ENCODE results near the gene CHCHD1.

The CHCHD1 gene

DNA sequence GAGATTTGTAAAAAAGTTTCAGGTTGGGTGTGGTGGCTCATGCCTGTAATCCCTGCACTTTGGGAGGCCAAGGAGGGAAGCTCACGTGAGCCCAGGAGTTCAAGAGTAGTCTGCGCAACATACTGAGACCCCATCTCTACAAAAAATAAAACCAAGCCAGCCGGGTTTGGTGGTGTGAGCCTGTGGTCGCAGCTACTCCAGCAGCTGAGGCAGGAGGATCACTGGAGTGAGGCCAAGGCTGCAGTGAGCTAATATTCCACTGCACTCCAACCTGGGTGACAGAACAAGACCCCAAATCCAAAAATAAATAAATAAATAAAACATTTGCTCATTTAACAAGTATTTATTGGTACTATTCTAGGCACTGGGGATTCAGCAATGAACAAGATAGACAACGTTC lies 1.5 kb upstream of the CHCHD1 start:
- Histone ChIP-seq H3K18ac (ENCODE audit: low read length) (no peak overlapping the region), H3K9ac (ENCODE audit: low read depth, low read length, poor library complexity) (no peak overlapping the region), H3K4me2 (ENCODE audit: insufficient read depth, low read length, poor library complexity, severe bottlenecking) (no peak overlapping the region), H3K9me3 (replicated peaks in 1 of 2; ENCODE audit: control insufficient read depth in 2 of 2, insufficient read depth in 1 of 2, low read depth in 1 of 2, low read length in 2 of 2) (no peaks in the 10 kb centered on the region), H3K27ac (replicated peaks; ENCODE audit: low read length) (no peak overlapping the region), H2BK120ac (ENCODE audit: low read depth, low read length) (no peak overlapping the region), H3K23ac (ENCODE audit: low read depth, low read length, poor library complexity) (no peak overlapping the region), H3K14ac (ENCODE audit: low read length) (no peak overlapping the region), H2BK15ac (ENCODE audit: low read length) (no peak overlapping the region), H3K4me3 (ENCODE audit: low read length in 2 of 2) (peak overlapping the region in 1 of 2 donors; percentile 82), H3K4me1 (ENCODE audit: control insufficient read depth in 2 of 2, insufficient read depth in 1 of 2, low read depth in 1 of 2, low read length in 2 of 2) (peaks cover 4 to 15% of the 10 kb centered on the region in 2 donors), H2AK5ac (ENCODE audit: low read depth, low read length) (no peak overlapping the region), H4K8ac (ENCODE audit: low read depth, low read length) (no peak overlapping the region), H2AFZ (ENCODE audit: low read length) (no peak overlapping the region), H2BK12ac (ENCODE audit: low read length) (no peak overlapping the region), H3K27me3 (ENCODE audit: control insufficient read depth in 3 of 3, insufficient read depth in 3 of 3, low read depth in 1 of 3, low read length in 3 of 3) (no peaks in the 10 kb centered on the region), H3K4ac (ENCODE audit: low read length) (no peak overlapping the region), H2BK5ac (ENCODE audit: low read length) (no peak overlapping the region), H3K36me3 (replicated peaks in 1 of 2; ENCODE audit: control insufficient read depth in 2 of 2, insufficient read depth in 2 of 2, low read length in 2 of 2) (peaks cover 3 to 61% of the 10 kb centered on the region in 2 donors), H3K79me1 (ENCODE audit: low read depth, low read length) (peaks cover 7% of the 10 kb centered on the region), H4K91ac (ENCODE audit: low read depth, low read length, poor library complexity) (no peak overlapping the region)
- DNase-seq (ENCODE audit: low spot score) = no peak
- WGBS, 2 donors (ENCODE audit: extremely low coverage in 2 of 2, insufficient read length in 2 of 2, insufficient replicate concordance in 1 of 2) = no CpG with 5 or more reads among the region's 5 CpGs

DNA sequence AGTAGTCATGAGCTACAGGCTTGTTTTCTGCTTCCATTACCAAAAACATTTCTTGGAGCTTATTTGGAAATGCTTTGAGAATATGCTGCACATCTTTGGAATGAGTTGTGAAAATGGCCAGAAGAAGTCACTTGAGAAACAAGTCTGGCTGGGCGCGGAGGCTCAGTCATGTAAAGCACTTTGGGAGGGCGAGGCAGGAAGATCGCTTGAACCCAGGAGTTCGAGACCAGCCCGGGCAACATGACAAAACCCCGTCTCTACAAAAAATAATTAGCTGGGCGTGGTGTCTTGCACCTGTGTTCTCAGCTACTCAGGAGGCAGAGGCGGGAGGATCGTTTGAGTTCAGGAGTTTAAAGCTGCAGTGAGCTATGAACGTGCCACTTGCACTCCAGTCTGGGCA lies 882 bp upstream of the CHCHD1 start:
- no peak overlapping the region for H2BK12ac ChIP-seq (ENCODE audit: low read length)
- H3K4ac ChIP-seq (ENCODE audit: low read length) = no peak overlapping the region
- no peaks in the 10 kb centered on the region for H3K9me3 ChIP-seq (replicated peaks in 1 of 2; ENCODE audit: control insufficient read depth in 2 of 2, insufficient read depth in 1 of 2, low read depth in 1 of 2, low read length in 2 of 2)
- no peak overlapping the region for H3K9ac ChIP-seq (ENCODE audit: low read depth, low read length, poor library complexity)
- no peaks in the 10 kb centered on the region for H3K27me3 ChIP-seq (ENCODE audit: control insufficient read depth in 3 of 3, insufficient read depth in 3 of 3, low read depth in 1 of 3, low read length in 3 of 3)
- no peak overlapping the region for H2BK5ac ChIP-seq (ENCODE audit: low read length)
- H3K4me1 ChIP-seq (ENCODE audit: control insufficient read depth in 2 of 2, insufficient read depth in 1 of 2, low read depth in 1 of 2, low read length in 2 of 2) = peaks cover 4 to 12% of the 10 kb centered on the region in 2 donors
- H2AK5ac ChIP-seq (ENCODE audit: low read depth, low read length) = no peak overlapping the region
- H3K79me1 ChIP-seq (ENCODE audit: low read depth, low read length) = peaks cover 7% of the 10 kb centered on the region
- H3K4me2 ChIP-seq (ENCODE audit: insufficient read depth, low read length, poor library complexity, severe bottlenecking) = peak overlapping the region; percentile 78
- peak overlapping the region; percentile 71 to 82 for H3K4me3 ChIP-seq (ENCODE audit: low read length in 2 of 2)
- H3K18ac ChIP-seq (ENCODE audit: low read length) = no peak overlapping the region
- no peak for DNase-seq (ENCODE audit: low spot score)
- H4K91ac ChIP-seq (ENCODE audit: low read depth, low read length, poor library complexity) = no peak overlapping the region
- no peak overlapping the region for H3K14ac ChIP-seq (ENCODE audit: low read length)
- H2AFZ ChIP-seq (ENCODE audit: low read length) = peak overlapping the region; percentile 93
- no peak overlapping the region for H3K23ac ChIP-seq (ENCODE audit: low read depth, low read length, poor library complexity)
- no peak overlapping the region for H2BK15ac ChIP-seq (ENCODE audit: low read length)
- peaks cover 1 to 54% of the 10 kb centered on the region in 2 donors for H3K36me3 ChIP-seq (replicated peaks in 1 of 2; ENCODE audit: control insufficient read depth in 2 of 2, insufficient read depth in 2 of 2, low read length in 2 of 2)
- no peak overlapping the region for H4K8ac ChIP-seq (ENCODE audit: low read depth, low read length)
- no peak overlapping the region for H3K27ac ChIP-seq (replicated peaks; ENCODE audit: low read length)
- H2BK120ac ChIP-seq (ENCODE audit: low read depth, low read length) = no peak overlapping the region
- no CpG with 5 or more reads among the region's 11 CpGs for WGBS, 2 donors (ENCODE audit: extremely low coverage in 2 of 2, insufficient read length in 2 of 2, insufficient replicate concordance in 1 of 2)

DNA sequence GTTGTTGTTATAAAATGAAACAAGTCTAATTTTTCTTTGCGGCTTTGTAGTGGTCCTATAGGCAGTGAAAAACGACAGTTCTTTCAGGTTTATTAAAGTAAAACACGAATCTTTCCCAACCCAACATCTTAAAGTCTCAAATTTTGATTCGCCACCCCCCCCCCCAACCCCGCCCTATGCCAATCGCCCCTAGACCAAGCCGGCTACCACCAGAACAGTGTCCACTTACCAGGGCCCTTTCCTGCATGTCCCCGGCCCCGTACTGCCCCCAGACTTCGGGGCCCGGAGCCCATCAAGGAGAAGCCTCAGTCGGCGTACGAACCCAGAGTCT lies 335 bp upstream of the CHCHD1 start:
- Histone ChIP-seq H3K23ac (ENCODE audit: low read depth, low read length, poor library complexity) (peak overlapping the region; percentile 97), H3K18ac (ENCODE audit: low read length) (peak overlapping the region; percentile 91), H3K79me1 (ENCODE audit: low read depth, low read length) (peaks cover 7% of the 10 kb centered on the region), H3K9me3 (replicated peaks in 1 of 2; ENCODE audit: control insufficient read depth in 2 of 2, insufficient read depth in 1 of 2, low read depth in 1 of 2, low read length in 2 of 2) (no peaks in the 10 kb centered on the region), H4K8ac (ENCODE audit: low read depth, low read length) (no peak overlapping the region), H2AK5ac (ENCODE audit: low read depth, low read length) (no peak overlapping the region), H3K4me3 (ENCODE audit: low read length in 2 of 2) (peak overlapping the region; percentile 82 to 85), H3K4ac (ENCODE audit: low read length) (no peak overlapping the region), H3K4me2 (ENCODE audit: insufficient read depth, low read length, poor library complexity, severe bottlenecking) (peak overlapping the region; percentile 78), H2BK15ac (ENCODE audit: low read length) (no peak overlapping the region), H3K27ac (replicated peaks; ENCODE audit: low read length) (peak overlapping the region; percentile 61), H3K36me3 (replicated peaks in 1 of 2; ENCODE audit: control insufficient read depth in 2 of 2, insufficient read depth in 2 of 2, low read length in 2 of 2) (peaks cover 1 to 49% of the 10 kb centered on the region in 2 donors), H4K91ac (ENCODE audit: low read depth, low read length, poor library complexity) (no peak overlapping the region), H2BK5ac (ENCODE audit: low read length) (peak overlapping the region; percentile 91), H2AFZ (ENCODE audit: low read length) (peak overlapping the region; percentile 93), H3K14ac (ENCODE audit: low read length) (no peak overlapping the region), H3K27me3 (ENCODE audit: control insufficient read depth in 3 of 3, insufficient read depth in 3 of 3, low read depth in 1 of 3, low read length in 3 of 3) (no peaks in the 10 kb centered on the region), H3K4me1 (ENCODE audit: control insufficient read depth in 2 of 2, insufficient read depth in 1 of 2, low read depth in 1 of 2, low read length in 2 of 2) (peaks cover 7 to 12% of the 10 kb centered on the region in 2 donors), H2BK12ac (ENCODE audit: low read length) (no peak overlapping the region), H2BK120ac (ENCODE audit: low read depth, low read length) (no peak overlapping the region), H3K9ac (ENCODE audit: low read depth, low read length, poor library complexity) (peak overlapping the region; percentile 81)
- no CpG with 5 or more reads among the region's 14 CpGs for WGBS, 2 donors (ENCODE audit: extremely low coverage in 2 of 2, insufficient read length in 2 of 2, insufficient replicate concordance in 1 of 2)
- no peak for DNase-seq (ENCODE audit: low spot score)

DNA sequence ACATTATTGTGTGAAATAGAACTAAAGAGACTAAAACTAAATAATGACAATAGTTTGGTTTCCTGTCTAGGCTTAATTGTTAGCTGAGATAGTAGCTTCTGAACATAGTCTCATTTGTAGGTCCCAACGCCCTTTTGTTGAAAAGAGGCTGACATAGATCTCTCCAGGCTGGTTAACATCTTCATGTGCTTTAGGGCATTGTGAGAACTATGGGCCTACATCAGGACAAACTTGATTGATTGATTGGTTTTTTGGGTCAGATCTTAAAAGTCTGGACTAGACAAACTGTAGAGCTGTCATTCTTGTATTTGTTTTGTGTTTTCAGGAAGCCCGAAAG lies 869 bp downstream of the CHCHD1 start:
- Histone ChIP-seq H2BK12ac (ENCODE audit: low read length) (no peak overlapping the region), H3K4ac (ENCODE audit: low read length) (no peak overlapping the region), H3K27me3 (ENCODE audit: control insufficient read depth in 3 of 3, insufficient read depth in 3 of 3, low read depth in 1 of 3, low read length in 3 of 3) (no peaks in the 10 kb centered on the region), H2AK5ac (ENCODE audit: low read depth, low read length) (no peak overlapping the region), H3K14ac (ENCODE audit: low read length) (no peak overlapping the region), H3K36me3 (replicated peaks in 1 of 2; ENCODE audit: control insufficient read depth in 2 of 2, insufficient read depth in 2 of 2, low read length in 2 of 2) (peaks cover 1 to 41% of the 10 kb centered on the region in 2 donors), H4K8ac (ENCODE audit: low read depth, low read length) (no peak overlapping the region), H2BK15ac (ENCODE audit: low read length) (no peak overlapping the region), H2BK5ac (ENCODE audit: low read length) (no peak overlapping the region), H3K79me1 (ENCODE audit: low read depth, low read length) (peaks cover 7% of the 10 kb centered on the region), H3K4me3 (ENCODE audit: low read length in 2 of 2) (peak overlapping the region in 1 of 2 donors; percentile 82), H3K9me3 (replicated peaks in 1 of 2; ENCODE audit: control insufficient read depth in 2 of 2, insufficient read depth in 1 of 2, low read depth in 1 of 2, low read length in 2 of 2) (no peaks in the 10 kb centered on the region), H3K18ac (ENCODE audit: low read length) (no peak overlapping the region), H4K91ac (ENCODE audit: low read depth, low read length, poor library complexity) (no peak overlapping the region), H2AFZ (ENCODE audit: low read length) (no peak overlapping the region), H3K4me2 (ENCODE audit: insufficient read depth, low read length, poor library complexity, severe bottlenecking) (no peak overlapping the region), H3K9ac (ENCODE audit: low read depth, low read length, poor library complexity) (no peak overlapping the region), H3K27ac (replicated peaks; ENCODE audit: low read length) (no peak overlapping the region), H3K4me1 (ENCODE audit: control insufficient read depth in 2 of 2, insufficient read depth in 1 of 2, low read depth in 1 of 2, low read length in 2 of 2) (peaks cover 8 to 12% of the 10 kb centered on the region in 2 donors), H2BK120ac (ENCODE audit: low read depth, low read length) (no peak overlapping the region), H3K23ac (ENCODE audit: low read depth, low read length, poor library complexity) (no peak overlapping the region)
- WGBS, 2 donors (ENCODE audit: extremely low coverage in 2 of 2, insufficient read length in 2 of 2, insufficient replicate concordance in 1 of 2) = no CpG with 5 or more reads among the region's 2 CpGs
- no peak for DNase-seq (ENCODE audit: low spot score)

Measured in neuronal stem cell (in vitro differentiated cells).